Glomerular endothelial cell (primary cell): Measurements from ENCODE around the gene NHEJ1. TPM values are rescaled to one million over a fixed set of nuclear protein-coding genes. Genes with fewer than 3 reads are reported as not detected.

Experiments
- DNase-seq: peaks from one replicate; pipeline ENCODE4 v3.0.0-alpha.2; 2011; ENCODE audit warnings: low read depth, low spot score; ENCODE audit errors: extremely low read depth
- total RNA-seq: library from RNA; depleted of rRNA; stranded (reverse); fragments of >200 nt; gene quantifications from 2 replicates; pipeline ENCODE4 v1.2.3, GENCODE V29; 2015

Gene NHEJ1
- total RNA-seq, 1 donor from 2014 or later = 18.3 TPM

DNA sequence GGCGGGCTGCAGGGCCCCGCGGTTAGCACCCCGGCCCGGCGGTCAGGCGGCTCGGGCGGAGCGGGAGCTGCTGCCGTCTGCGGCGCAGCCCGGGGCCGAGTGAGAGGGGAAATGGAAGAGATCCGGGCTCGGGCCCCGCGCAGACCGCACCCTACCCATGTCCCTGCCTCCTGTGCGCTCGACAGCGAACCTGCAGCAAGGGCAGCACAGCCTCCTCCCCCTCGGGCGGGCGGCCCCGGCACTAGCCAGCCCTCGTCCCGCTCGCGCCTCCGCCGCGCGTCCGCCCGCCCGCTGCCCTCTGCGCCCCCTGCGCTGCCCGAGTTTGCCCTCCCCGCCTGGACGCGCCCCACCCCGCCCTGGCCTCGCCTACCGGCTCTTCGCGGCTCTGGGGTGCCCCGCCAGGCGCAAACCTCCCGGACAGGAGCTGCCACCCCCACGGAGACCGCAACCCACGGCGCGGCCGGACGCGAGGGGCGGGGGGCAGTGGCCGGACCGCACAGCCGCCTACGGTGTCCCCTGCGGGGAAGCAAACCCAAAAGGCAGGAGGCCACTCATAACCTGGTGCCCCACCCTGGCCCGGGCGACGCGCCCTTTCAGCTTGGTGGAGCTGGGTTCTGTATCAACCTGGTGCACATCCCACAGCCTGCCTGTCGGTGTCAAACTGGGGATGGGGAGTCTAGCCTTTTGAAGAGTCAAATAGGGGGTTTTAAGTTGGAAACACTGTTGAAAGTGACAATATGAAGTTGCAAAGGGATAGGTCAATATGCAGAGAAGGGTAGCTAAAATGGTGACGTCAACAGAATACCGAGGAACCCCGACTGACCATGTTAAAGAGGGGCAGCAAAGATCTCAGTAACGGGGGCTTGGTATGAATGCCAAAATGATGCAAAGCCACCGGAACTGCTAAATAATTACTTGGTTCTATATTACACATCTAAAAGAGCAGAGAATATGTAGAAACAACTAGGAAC lies 99.5 kb downstream of the NHEJ1 start, which contains the start of gene IHH:
Gene IHH, minus strand, starts transcription at position 101 of the 971 bp plus-strand sequence. CDS start 454 bp downstream, outside the sequence.
- DNase-seq = no peak

DNA sequence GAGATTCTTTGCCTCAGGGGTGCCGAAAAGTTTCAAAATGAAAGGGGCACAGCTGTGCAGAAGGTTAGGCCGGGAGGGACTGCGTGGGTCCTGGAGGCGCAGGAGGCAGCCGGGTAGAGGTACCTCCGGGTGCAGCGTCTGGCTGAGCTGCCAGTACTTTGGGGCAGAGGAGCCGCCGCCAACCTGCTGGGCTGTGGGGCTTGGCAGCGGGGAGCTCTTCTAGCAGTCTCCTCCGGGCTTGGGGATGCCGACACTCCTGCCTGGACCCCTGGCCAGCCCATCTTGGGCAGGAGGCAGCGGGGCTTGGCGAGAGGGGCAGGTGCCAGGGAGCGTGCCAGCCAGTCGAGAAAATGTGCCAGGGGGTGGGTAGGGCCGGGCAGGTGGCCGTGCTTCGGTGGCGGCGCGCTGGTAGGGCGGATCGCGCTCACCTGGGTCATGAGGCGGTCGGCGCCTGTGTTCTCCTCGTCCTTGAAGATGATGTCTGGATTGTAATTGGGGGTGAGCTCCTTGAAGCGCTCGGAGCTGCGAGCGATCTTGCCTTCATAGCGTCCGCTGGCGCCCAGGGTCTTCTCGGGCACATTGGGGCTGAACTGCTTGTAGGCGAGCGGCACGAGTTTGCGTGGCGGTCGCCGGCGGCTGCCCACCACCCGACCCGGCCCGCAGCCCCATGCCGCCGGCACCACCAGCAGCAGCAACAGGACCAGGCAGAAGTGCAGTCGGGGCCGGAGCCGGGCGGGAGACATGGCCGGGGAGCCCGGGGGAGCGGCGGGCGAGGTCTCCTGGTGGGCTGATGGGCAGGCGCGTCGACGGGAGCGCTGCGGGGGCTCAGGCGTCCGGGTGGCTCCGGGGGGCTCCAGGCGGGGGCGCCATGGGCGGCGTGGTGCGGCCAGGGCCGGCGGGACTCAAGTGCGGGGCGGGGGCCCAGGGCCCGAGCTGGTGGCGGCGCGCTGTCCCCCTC lies 100.6 kb downstream of the NHEJ1 start:
- DNase-seq = no peak

DNA sequence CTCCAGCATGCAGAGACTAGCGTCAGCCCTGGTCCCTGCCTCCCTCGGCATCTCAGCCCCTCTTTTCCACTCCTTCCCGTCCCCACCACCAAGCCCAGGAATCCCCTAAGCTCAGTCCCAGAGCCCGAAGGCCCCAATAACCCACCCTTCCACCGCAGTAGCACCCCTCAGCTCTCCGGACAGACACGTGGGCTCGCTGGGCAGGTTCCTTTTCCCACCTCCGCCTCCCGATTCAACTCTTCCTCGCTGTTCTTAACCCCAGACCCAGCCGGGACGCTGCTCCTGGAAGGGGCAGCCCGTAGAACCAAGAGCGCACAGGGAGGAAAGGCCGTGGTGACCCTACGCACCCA lies 101.3 kb downstream of the NHEJ1 start:
- DNase-seq = no peak

DNA sequence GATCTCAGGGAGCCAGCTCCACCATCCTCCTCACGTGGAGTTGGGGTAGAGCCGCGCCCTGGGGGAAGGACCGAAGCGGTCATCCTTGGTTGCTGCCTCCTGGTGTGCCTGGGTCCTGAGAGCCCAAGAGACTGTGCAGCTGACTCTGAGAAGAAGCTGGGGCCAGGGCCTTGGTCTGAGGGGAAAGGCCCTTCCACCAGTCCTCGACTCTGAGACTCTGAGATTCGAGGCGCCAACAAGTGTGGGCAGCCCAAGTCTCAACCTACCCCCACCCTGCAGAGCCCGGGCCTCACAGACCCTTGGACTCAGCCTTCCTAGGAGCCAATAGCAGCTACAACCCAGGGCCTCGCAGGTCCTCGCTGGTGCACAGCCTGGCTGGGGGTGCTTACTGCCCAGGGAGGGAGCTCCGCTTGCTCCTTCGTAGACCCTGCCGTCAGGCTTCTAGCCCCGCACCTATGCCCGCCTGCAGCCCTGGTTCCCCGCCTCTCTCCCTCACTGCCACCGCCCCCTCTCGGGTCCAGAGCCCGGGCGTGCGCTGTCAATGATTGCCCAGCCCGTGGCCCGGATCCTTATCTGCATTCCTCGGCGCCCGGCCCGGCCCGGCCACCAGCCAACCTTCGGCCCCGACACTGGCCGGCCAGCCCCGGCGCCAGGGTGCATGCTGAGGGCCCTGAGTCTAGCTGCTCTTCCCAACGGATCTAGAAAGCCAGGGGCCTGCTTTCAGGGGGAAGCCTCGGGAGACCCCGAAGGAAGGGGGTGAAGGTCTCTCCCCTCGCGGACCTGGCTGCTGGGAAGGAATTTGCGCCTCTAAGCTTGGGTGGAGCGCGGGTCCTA lies 101.9 kb downstream of the NHEJ1 start:
- DNase-seq = no peak

DNA sequence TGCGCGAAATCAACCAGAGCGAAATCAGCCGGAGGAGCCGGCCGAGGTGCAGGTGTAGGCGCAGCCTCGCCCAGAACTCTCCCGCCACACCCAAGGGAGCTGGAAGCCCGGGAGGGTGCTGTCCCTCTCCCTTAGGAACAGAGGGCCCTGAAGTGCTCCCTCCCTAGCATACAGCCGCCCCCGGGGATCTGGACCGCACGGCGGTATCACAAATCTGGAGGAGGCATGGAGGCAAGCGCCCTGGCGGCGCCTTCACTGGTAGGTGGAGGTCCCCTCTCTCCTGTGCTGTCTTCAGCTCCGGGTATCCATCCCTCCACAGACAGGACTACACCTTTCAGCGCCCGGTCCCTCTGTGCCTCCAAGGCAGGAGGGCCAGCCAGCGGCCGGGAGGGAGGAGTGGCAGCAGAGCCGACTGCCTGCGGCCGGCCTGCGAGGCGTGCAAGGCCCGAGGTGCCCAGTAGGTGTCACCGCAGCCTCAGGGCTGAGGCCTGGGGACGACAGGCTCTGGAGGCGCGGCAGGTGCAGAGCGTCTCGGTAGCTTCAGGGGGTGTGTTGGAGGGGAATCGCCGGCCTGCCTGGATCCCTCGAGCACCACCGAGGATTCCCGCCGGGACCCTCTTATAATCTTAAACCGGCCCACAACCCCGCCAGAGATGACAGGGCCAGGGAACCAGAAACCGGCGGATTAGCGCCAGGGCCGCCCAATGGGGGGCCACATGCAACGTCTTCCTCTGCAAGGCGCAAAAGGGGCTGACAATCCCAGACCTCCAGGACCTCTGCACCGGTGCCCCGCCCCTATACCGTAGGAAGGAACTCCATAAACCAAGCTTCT lies 102.7 kb downstream of the NHEJ1 start:
- no peak for DNase-seq

DNA sequence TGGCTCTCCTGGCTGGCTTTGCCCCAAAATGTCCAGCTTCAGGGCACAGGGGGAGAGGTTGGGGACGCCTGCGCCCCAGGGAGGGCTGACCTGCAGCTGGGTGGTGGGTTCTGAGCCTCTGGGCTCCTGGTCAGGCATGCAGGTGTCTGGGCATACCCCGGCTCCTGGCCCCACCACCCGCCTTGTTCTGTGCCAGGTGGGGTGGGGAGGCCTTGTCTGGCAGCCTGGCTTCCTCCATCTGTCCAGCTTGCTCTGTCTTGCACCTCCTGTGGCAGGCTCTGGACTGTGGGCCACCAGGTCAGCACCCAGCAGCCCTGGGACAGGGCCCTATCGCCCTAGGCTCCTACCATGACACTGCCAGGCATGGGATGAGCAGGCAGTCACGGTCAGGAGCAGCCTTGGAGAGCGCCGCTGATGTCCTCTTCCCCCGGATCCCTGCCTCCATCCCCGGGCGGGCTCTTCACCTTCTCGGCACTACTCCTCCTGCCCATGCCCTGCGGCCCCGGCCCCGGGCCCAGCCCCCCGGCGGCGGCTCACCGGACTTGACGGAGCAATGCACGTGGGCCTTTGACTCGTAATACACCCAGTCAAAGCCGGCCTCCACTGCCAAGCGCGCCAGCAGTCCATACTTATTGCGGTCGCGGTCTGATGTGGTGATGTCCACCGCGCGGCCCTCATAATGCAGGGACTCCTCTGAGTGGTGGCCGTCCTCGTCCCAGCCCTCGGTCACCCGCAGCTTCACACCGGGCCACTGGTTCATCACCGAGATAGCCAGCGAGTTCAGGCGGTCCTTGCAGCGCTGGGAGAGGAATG lies 103.5 kb downstream of the NHEJ1 start:
- no peak for DNase-seq

DNA sequence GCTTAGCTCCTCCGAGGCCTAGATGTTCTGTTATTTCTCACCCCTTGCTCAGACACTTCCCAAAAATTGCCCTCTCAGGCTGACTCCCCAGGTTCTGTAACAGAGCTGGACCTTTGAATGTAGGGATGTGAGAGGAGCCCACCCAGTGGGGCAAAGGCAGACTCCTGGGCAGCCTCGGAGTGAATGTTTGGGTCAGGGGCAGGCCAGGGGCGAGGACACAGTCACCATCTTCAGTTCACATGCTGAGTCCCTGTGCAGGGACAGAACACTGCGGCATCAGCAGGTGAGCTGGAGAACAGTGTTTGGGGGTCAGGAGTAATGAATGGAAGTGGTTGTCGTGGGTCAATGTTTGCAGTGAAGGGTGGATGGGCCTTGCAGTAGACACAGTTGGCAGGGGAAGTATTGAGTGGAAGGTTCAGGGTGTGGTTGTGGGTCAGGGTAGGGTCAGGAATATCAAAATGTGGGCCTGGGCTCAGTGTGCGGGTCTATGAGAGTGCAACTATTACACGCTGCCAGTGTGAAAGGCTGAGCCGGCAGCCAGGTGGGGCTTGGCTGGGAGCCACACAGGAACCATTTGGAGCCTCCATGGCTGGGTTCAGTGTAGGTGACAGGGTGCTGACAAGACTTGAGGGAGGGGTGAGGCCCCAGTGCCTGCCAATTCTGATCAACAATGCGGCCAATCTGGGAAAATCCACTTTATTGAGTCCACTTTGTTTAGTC lies 104.3 kb downstream of the NHEJ1 start:
- no peak for DNase-seq

DNA sequence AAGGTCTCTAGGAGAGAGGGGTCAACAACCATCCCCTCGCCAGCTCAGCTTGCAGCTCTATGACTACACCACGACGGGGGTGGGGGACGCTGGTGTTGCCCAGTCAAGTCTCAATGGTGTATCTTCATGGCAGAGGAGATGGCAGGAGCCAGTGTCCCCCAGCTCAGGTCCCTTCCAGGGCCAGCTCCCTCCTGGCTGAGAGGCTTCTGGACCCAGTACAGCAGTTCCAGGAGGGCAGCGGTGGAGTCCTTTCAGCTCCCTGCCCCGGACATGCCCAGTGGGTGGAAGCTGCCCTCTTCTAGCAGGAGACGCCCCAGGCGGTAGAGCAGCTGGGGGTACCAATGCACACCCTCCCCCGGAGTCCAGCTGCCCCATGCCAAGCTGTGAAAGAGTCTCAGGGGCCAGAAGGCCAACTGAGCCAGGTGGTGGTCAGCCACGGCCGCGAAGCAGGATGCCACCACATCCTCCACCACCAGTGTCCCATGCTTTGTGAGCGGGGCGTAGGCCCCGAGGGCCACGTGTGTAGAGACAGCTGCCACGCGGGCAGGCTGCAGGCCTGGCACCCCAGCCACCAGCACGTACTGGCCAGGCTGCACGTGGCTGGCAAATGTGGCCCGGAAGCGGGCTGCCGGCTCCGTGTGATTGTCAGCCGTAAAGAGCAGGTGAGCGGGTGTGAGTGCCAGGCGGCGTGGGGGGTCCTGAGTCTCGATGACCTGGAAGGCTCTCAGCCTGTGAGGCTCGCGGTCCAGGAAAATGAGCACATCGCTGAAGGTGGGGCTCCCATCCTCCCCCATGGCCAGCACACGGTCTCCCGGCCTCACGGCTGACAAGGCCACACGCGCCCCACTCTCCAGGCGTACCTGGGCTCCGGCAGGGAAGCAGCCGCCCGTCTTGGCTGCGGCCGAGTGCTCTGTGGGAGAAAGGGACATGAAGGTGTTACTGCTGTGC lies 105.4 kb downstream of the NHEJ1 start:
- DNase-seq = no peak

DNA sequence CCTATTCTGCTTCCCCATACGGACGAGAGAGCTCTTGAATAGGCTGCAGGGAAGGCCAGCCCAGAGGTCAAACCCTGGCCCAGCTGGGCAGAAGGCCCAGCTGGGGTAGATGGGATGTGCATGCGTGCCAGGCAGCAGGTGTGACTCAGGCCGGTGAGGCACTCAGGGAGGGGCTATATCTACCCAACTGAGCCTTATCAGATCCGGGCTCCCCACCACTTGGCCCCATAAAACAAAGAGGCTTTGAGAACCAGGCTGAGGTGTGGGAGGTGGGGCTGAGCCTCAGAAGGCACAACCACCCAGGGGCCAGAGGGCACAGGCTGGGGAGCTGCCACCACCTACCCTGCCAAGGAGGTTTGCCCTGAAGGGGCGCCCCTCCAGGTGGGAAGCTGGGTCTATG lies 111.3 kb downstream of the NHEJ1 start:
- DNase-seq = no peak

DNA sequence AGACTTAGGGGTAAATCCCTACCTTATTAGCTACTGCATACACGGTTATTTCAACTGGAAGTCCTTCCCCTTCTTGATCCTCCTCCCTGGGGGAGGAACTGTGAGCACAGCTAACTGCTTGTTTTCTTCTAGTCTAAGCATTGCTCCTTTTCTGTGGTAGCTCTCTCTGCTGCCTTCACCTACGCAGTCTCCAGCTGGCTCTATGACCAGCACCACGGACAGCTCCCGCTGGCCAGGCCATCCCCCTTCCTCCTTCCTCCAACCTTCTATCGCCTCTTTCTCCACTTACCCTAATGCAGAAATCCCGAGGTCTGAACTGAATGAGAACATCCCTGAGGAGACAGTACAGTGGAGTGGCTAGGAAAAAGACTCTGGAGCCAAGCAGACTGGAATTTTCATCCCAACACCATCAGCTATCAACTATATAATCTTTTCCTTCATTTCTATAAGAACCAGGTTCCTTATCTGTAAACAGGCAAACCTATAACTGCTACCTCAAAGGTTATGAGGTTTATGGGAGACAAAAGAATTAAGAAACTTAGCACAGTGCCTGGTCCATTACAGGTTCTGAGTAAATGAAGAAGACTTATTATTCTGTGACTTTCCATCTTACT lies 114.6 kb downstream of the NHEJ1 start:
- DNase-seq = no peak

DNA sequence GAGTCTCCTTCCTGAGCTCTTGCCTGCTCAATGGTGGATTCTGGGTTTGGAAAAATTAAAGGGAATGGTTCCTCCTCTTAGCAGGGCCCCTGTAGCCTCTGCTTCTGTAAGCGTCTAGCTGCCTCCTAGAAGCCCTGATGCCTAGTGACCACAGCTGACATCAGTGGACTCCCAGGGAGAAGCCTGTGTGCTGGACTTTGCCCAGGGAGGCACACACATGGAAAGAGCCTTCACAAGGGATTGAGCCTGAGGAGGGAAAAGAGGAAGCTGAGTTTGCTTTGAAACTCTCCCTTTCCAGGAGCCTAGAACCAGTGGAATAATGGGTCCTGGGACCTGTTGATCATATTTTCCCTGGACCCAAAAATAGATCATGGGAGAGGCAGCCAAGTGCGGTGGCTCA lies 117.9 kb downstream of the NHEJ1 start:
- DNase-seq = no peak

DNA sequence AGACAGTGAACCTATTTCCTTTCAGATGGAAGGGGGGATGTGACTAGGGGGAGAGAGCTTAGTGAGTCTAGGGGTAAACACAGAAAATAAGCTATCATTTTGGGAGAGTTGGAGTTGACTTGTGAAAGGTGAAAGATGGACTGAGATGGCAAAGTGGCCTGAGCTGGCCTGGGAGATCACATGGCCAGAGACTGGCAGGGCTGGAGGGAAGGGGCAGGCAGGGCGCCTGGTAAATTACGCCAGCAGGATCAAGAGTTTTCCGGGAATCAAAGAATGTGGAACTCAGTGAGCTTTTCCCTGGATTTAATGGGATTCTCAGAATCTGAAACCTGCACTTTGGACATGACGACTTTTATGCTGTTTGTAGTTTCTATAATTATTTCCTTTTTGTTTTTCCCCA lies 118.5 kb downstream of the NHEJ1 start:
- no peak for DNase-seq

DNA sequence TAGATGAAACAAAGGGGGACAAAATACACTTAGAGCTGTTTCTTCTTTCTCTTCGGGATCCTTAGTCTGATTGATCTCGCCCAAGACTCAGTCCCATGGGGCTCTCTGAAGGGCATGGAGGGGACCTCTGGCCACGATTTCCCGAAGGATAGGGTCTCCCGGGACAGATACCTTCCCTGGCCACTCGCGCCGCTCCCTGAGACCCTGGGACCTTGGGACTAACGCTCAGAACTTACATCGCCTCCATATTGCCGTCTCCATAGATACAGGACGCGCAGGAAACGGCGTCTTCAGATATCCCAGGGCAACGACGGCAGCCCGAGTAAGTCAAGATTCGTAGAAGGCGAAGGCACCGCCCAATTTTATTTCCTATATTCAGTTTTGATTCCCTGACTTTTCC lies 119.4 kb downstream of the NHEJ1 start, which contains the start of gene CFAP65:
Gene CFAP65, minus strand, starts transcription at position 265 of the 400 bp plus-strand sequence. CDS start 2,468 bp downstream, outside the sequence.
- no peak for DNase-seq

DNA sequence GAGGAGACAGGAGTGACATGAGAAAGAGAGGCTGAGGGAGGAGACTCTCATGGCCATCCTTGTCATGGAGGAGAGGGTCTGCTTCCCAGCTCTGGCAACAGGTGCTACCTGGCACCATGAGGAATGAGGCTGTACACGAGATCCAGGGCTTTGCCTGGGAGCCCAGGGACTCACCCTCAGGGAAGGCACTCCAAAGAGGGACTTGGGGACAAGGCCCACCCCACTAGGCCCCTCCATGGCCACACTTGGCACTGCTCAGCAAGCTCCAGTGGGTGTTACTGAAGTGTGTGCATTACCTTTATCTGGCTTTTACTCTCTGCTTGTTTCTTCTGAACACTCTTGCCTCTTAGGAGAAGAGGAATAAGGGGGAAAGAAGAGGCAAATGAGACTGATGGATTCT lies 122.0 kb downstream of the NHEJ1 start:
- DNase-seq = no peak

DNA sequence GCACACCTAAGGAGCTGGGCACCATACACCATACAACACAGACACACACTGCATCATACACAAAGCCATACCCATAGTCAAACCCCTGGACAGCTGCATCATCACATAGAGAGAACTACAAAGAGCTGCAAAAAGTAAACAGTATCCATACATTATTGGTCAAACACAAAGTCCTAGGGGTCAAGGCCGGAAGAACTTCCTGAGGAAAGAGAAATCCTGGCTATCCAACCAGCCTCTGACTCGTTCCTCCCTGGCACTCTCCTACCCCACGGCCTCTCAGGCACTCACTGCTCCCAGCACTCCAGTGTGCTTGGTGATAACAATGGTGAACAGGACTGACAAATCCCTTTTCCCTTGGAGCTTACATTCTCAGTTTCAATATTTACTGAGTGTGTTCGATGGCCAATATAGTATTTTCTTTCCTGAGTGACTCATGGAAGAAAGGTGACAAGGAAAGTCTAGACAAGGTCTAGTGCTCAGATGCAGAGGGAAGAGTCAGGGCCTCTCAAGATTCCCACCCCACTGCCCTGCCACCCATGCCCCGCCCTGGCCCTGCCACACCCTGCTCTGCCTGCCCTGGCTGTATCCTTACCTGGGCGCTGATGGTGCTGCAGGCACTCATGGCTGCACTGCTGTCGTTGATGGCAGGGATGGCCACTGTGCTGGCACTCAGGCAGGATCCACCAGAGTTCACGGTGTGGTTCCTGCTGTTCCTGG lies 122.7 kb downstream of the NHEJ1 start:
- DNase-seq = no peak

DNA sequence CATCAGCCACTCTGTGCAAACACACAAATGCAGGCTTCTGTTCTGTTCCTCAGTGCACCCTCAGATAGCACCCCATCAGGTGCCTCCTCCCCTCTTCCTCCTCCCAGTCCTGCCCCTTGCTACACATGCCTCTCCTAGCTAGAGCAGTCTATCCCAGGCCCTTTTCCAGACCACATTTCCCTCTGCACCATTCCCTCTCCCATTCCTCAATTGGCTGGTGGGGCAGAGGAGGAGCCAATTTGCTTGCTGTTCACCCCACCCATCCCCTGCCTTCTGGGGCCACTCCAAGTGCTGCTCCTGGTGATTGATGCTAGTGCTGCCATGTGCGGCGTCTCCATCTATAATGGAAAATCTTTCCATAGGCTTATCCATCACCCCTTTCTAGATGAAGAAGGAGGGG lies 124.7 kb downstream of the NHEJ1 start:
- no peak for DNase-seq
